Measurements from ENCODE around the gene STEAP3. TPM values are rescaled to one million over a fixed set of nuclear protein-coding genes. Genes with fewer than 3 reads are reported as not detected.

The STEAP3 gene
- total RNA-seq, 2 donors from 2014 or later: 4.4 to 7.9 TPM

GRCh38 chr2:119196301-119197125 lies 27.1 kb upstream of the STEAP3 start:
- peaks cover 32% of the 10 kb centered on the region for H3K4me1 Mint-ChIP-seq
- no peaks in the 10 kb centered on the region for H3K9me3 Mint-ChIP-seq
- H3K36me3 Mint-ChIP-seq (ENCODE audit: low read depth): no peaks in the 10 kb centered on the region
- Histone ChIP-seq H3K36me3 (ENCODE audit: control insufficient read depth, insufficient read depth, low read length) (no peaks in the 10 kb centered on the region), H3K27me3 (ENCODE audit: control insufficient read depth, insufficient read depth, low read length, poor library complexity, severe bottlenecking) (no peaks in the 10 kb centered on the region), H3K9ac (ENCODE audit: extremely low read depth, low read length, poor library complexity, severe bottlenecking) (no peak overlapping the region), H3K4me1 (ENCODE audit: control insufficient read depth, insufficient read depth, low read length) (peaks cover 25% of the 10 kb centered on the region), H3K4me3 (ENCODE audit: low read length) (no peak overlapping the region), H3K9me3 (ENCODE audit: control insufficient read depth, low read length) (no peaks in the 10 kb centered on the region), H3K27ac (ENCODE audit: low read depth, low read length) (no peak overlapping the region)
- TF ChIP-seq CTCF (conservative IDR thresholded peaks at IDR 0.05): no peak
- DNase-seq: no peak
- H3K27me3 Mint-ChIP-seq (ENCODE audit: insufficient read depth): peaks cover 9% of the 10 kb centered on the region
- peak overlapping the region; percentile 42 for H3K27ac Mint-ChIP-seq
- 27 to 45% methylated on average over 3 to 6 of the region's 7 CpGs for WGBS, 2 experiments (ENCODE audit: insufficient coverage in 1 of 2, insufficient read length in 1 of 2)
- H3K4me3 Mint-ChIP-seq: peak overlapping the region; percentile 12

- no peaks in the 10 kb centered on the region for H3K27me3 ChIP-seq (ENCODE audit: control insufficient read depth, insufficient read depth, low read length, poor library complexity, severe bottlenecking)
- H3K27me3 Mint-ChIP-seq (ENCODE audit: insufficient read depth): peaks cover 9% of the 10 kb centered on the region
- peak overlapping the region; percentile 12 for H3K4me3 Mint-ChIP-seq
- no peak for TF ChIP-seq CTCF (conservative IDR thresholded peaks at IDR 0.05)
- no peak overlapping the region for H3K27ac ChIP-seq (ENCODE audit: low read depth, low read length)
- H3K9ac ChIP-seq (ENCODE audit: extremely low read depth, low read length, poor library complexity, severe bottlenecking): no peak overlapping the region
- no peaks in the 10 kb centered on the region for H3K9me3 ChIP-seq (ENCODE audit: control insufficient read depth, low read length)
- no peaks in the 10 kb centered on the region for H3K36me3 ChIP-seq (ENCODE audit: control insufficient read depth, insufficient read depth, low read length)
- H3K27ac Mint-ChIP-seq: no peak overlapping the region
- H3K36me3 Mint-ChIP-seq (ENCODE audit: low read depth): no peaks in the 10 kb centered on the region
- H3K4me1 Mint-ChIP-seq: peaks cover 32% of the 10 kb centered on the region
- no peak overlapping the region for H3K4me3 ChIP-seq (ENCODE audit: low read length)
- no peak for DNase-seq
- no peaks in the 10 kb centered on the region for H3K9me3 Mint-ChIP-seq
- H3K4me1 ChIP-seq (ENCODE audit: control insufficient read depth, insufficient read depth, low read length): peaks cover 25% of the 10 kb centered on the region
Measured at GRCh38 chr2:119197126-119197405, 26.6 kb upstream of the STEAP3 start.

GRCh38 chr2:119197529-119198239 lies 25.9 kb upstream of the STEAP3 start:
- Mint-ChIP-seq H3K4me1 (peaks cover 32% of the 10 kb centered on the region), H3K27me3 (ENCODE audit: insufficient read depth) (peaks cover 9% of the 10 kb centered on the region), H3K27ac (no peak overlapping the region), H3K36me3 (ENCODE audit: low read depth) (no peaks in the 10 kb centered on the region), H3K4me3 (no peak overlapping the region), H3K9me3 (no peaks in the 10 kb centered on the region)
- no peak for TF ChIP-seq CTCF (conservative IDR thresholded peaks at IDR 0.05)
- 92 to 96% methylated on average over 7 to 10 of the region's 10 CpGs for WGBS, 2 experiments (ENCODE audit: insufficient coverage in 1 of 2, insufficient read length in 1 of 2)
- Histone ChIP-seq H3K36me3 (ENCODE audit: control insufficient read depth, insufficient read depth, low read length) (no peaks in the 10 kb centered on the region), H3K4me3 (ENCODE audit: low read length) (no peak overlapping the region), H3K27me3 (ENCODE audit: control insufficient read depth, insufficient read depth, low read length, poor library complexity, severe bottlenecking) (no peaks in the 10 kb centered on the region), H3K4me1 (ENCODE audit: control insufficient read depth, insufficient read depth, low read length) (peaks cover 25% of the 10 kb centered on the region), H3K27ac (ENCODE audit: low read depth, low read length) (no peak overlapping the region), H3K9me3 (ENCODE audit: control insufficient read depth, low read length) (no peaks in the 10 kb centered on the region), H3K9ac (ENCODE audit: extremely low read depth, low read length, poor library complexity, severe bottlenecking) (no peak overlapping the region)
- DNase-seq: no peak
